Left kidney (tissue), 2 donors: ENCODE data around the gene ZMYM4. TPM values are rescaled to one million over a fixed set of nuclear protein-coding genes. Genes with fewer than 3 reads are reported as not detected.
"Not testable (repeated sequence)": the region's sequence is repeated elsewhere in the genome, so short reads cannot be mapped to it uniquely, and the experiment has no call there.

Experiments used
- DNase-seq: peaks from one replicate; pipeline ENCODE4 v3.0.0-alpha.2; 2013
- polyA plus RNA-seq: library from polyadenylated mRNA; unstranded; fragments of 120-200 nt; gene quantifications from one replicate; pipeline ENCODE4 v1.2.1, GENCODE V29; 2013; ENCODE audit not compliant: insufficient read length

Gene ZMYM4
- polyA plus RNA-seq, 1 donor: 90.5 TPM

GRCh38 chr1:35320937-35321336 lies 52.4 kb downstream of the ZMYM4 start:
- no peak for DNase-seq

- DNase-seq: no peak
Observed at GRCh38 chr1:35324486-35324885, 56.0 kb downstream of the ZMYM4 start.

- DNase-seq: no peak
Observed at GRCh38 chr1:35326246-35326866, 57.8 kb downstream of the ZMYM4 start.

GRCh38 chr1:35331618-35332017 lies 63.1 kb downstream of the ZMYM4 start:
- not testable (repeated sequence) for DNase-seq

GRCh38 chr1:35334485-35334884 lies 66.0 kb downstream of the ZMYM4 start:
- DNase-seq: no peak

- DNase-seq: no peak
Observed at GRCh38 chr1:35340519-35340918, 72.0 kb downstream of the ZMYM4 start.

- DNase-seq: no peak
Observed at GRCh38 chr1:35345439-35345981, 77.0 kb downstream of the ZMYM4 start.

GRCh38 chr1:35350872-35351271 lies 82.4 kb downstream of the ZMYM4 start:
- DNase-seq: no peak

- DNase-seq: no peak
Observed at GRCh38 chr1:35359995-35360394, 91.5 kb downstream of the ZMYM4 start.

- DNase-seq: no peak
Observed at GRCh38 chr1:35361638-35362037, 93.1 kb downstream of the ZMYM4 start.

GRCh38 chr1:35364741-35365140 lies 96.2 kb downstream of the ZMYM4 start:
- no peak for DNase-seq

- no peak for DNase-seq
Observed at GRCh38 chr1:35367914-35368313, 99.4 kb downstream of the ZMYM4 start.

- DNase-seq: peak; percentile 55
Observed at GRCh38 chr1:35369922-35370671, 101.6 kb downstream of the ZMYM4 start.

GRCh38 chr1:35371506-35371905 lies 103.0 kb downstream of the ZMYM4 start:
- DNase-seq: no peak

- DNase-seq: no peak
Observed at GRCh38 chr1:35377555-35377954, 109.0 kb downstream of the ZMYM4 start.

GRCh38 chr1:35379317-35380000 lies 111.0 kb downstream of the ZMYM4 start:
- DNase-seq: no peak

- DNase-seq: not testable (repeated sequence)
Observed at GRCh38 chr1:35380111-35380510, 111.6 kb downstream of the ZMYM4 start.

- DNase-seq: no peak
Observed at GRCh38 chr1:35382107-35382506, 113.6 kb downstream of the ZMYM4 start.

GRCh38 chr1:35386290-35386689 lies 117.8 kb downstream of the ZMYM4 start:
- DNase-seq: no peak

GRCh38 chr1:35386959-35387358 lies 118.5 kb downstream of the ZMYM4 start:
- no peak for DNase-seq

- DNase-seq: no peak
Observed at GRCh38 chr1:35390600-35391494, 122.3 kb downstream of the ZMYM4 start.

- DNase-seq: no peak
Observed at GRCh38 chr1:35394386-35394785, 125.9 kb downstream of the ZMYM4 start.
